Mesenchymal stem cell (in vitro differentiated cells and primary cell): ENCODE results near the gene IMPDH2.

Experiments
- DNase-seq: peaks from one replicate; pipeline ENCODE4 v3.0.0-alpha.2; 2013
- H2AFZ ChIP-seq: one replicate; pipeline ENCODE4 v1.6.1; 2013; ENCODE audit warnings: low read depth, mild to moderate bottlenecking, control low read depth, inconsistent platforms, low read length, moderate library complexity
- H2AK5ac ChIP-seq: 2 replicates; pipeline ENCODE4 v1.6.1; 2013; ENCODE audit warnings: low read length, moderate library complexity, mild to moderate bottlenecking, inconsistent platforms; ENCODE audit not compliant: severe bottlenecking
- H2BK120ac ChIP-seq: one replicate; pipeline ENCODE4 v1.6.1; 2013; ENCODE audit warnings: low read depth, mild to moderate bottlenecking, inconsistent platforms, low read length, moderate library complexity
- H2BK12ac ChIP-seq, 2 experiments: one replicate each; pipeline ENCODE4 v1.6.1; 2013; ENCODE audit warnings: inconsistent platforms in 2 of 2, low read length in 2 of 2, mild to moderate bottlenecking in 2 of 2, moderate library complexity in 2 of 2, control low read depth in 1 of 2
- H2BK15ac ChIP-seq: one replicate; pipeline ENCODE4 v1.6.1; 2013; ENCODE audit warnings: mild to moderate bottlenecking, low read depth, inconsistent platforms; ENCODE audit not compliant: poor library complexity, severe bottlenecking
- H2BK5ac ChIP-seq: 2 replicates; pipeline ENCODE4 v1.6.1; 2013; ENCODE audit warnings: low read depth, mild to moderate bottlenecking, low read length, control low read depth, inconsistent platforms; ENCODE audit not compliant: poor library complexity, severe bottlenecking
- H3K14ac ChIP-seq, 2 experiments: one replicate each; pipeline ENCODE4 v1.6.1; 2013; ENCODE audit warnings: inconsistent platforms in 2 of 2, low read length in 2 of 2, control low read depth in 1 of 2, mild to moderate bottlenecking in 1 of 2, moderate library complexity in 1 of 2
- H3K18ac ChIP-seq, 2 experiments: one replicate each; pipeline ENCODE4 v1.6.1; 2013; ENCODE audit warnings: inconsistent platforms in 2 of 2, low read length in 2 of 2, control low read depth in 1 of 2, low read depth in 1 of 2, mild to moderate bottlenecking in 1 of 2
- H3K23ac ChIP-seq, 2 experiments: one replicate each; pipeline ENCODE4 v1.6.1; 2013; ENCODE audit warnings: inconsistent platforms in 2 of 2, low read length in 2 of 2, mild to moderate bottlenecking in 2 of 2, moderate library complexity in 2 of 2, control low read depth in 1 of 2
- H3K27ac ChIP-seq: 2 replicates; pipeline ENCODE4 v1.5.1; 2013; ENCODE audit warnings: mild to moderate bottlenecking, moderate library complexity, low read length, control low read depth, inconsistent platforms; ENCODE audit not compliant: poor library complexity, severe bottlenecking
- H3K27me3 ChIP-seq, 2 experiments: 2 replicates each; pipeline versions ENCODE4 v1.6.1 to v1.7.0; 2013; ENCODE audit warnings: low read length in 2 of 2, mild to moderate bottlenecking in 2 of 2, moderate library complexity in 2 of 2, control low read depth in 1 of 2, inconsistent platforms in 1 of 2; ENCODE audit not compliant: control insufficient read depth in 1 of 2, insufficient read depth in 1 of 2
- H3K36me3 ChIP-seq, 2 experiments: 2 replicates each; pipeline versions ENCODE4 v1.6.1 to v1.7.0; 2013; ENCODE audit warnings: low read length in 2 of 2, control low read depth in 1 of 2, inconsistent platforms in 1 of 2, low read depth in 1 of 2, mild to moderate bottlenecking in 1 of 2; ENCODE audit not compliant: insufficient read depth in 2 of 2, control insufficient read depth in 1 of 2
- H3K4ac ChIP-seq, 2 experiments: one replicate each; pipeline ENCODE4 v1.6.1; 2013; ENCODE audit warnings: inconsistent platforms in 2 of 2, low read length in 2 of 2, mild to moderate bottlenecking in 2 of 2, moderate library complexity in 2 of 2, control low read depth in 1 of 2, low read depth in 1 of 2
- H3K4me1 ChIP-seq: 2 replicates; pipeline ENCODE4 v1.6.1; 2013; ENCODE audit warnings: low read depth, low read length, control low read depth; ENCODE audit not compliant: control insufficient read depth, insufficient read depth
- H3K4me2 ChIP-seq: 2 replicates; pipeline ENCODE4 v1.6.1; 2013; ENCODE audit warnings: low read length, mild to moderate bottlenecking, inconsistent platforms; ENCODE audit not compliant: poor library complexity, severe bottlenecking
- H3K4me3 ChIP-seq, 2 experiments: 2 replicates each; pipeline versions ENCODE4 v1.5.1 to v1.7.0; 2013; ENCODE audit warnings: low read length in 2 of 2, mild to moderate bottlenecking in 2 of 2, control low read depth in 1 of 2, low read depth in 1 of 2; ENCODE audit not compliant: insufficient read depth in 1 of 2
- H3K79me1 ChIP-seq: replicated peaks from 2 replicates; pipeline ENCODE4 v1.6.1; 2013; ENCODE audit warnings: mild to moderate bottlenecking, control low read depth, low read length, inconsistent platforms; ENCODE audit not compliant: poor library complexity, severe bottlenecking
- H3K9ac ChIP-seq: 2 replicates; pipeline ENCODE4 v1.7.0; 2013; ENCODE audit warnings: mild to moderate bottlenecking, low read length, moderate library complexity
- H3K9me3 ChIP-seq: 2 replicates; pipeline ENCODE4 v1.7.0; 2013; ENCODE audit warnings: mild to moderate bottlenecking, low read length; ENCODE audit not compliant: control insufficient read depth
- H4K8ac ChIP-seq: one replicate; pipeline ENCODE4 v1.6.1; 2013; ENCODE audit warnings: inconsistent platforms, mild to moderate bottlenecking, low read length, moderate library complexity
- H4K91ac ChIP-seq: one replicate; pipeline ENCODE4 v1.6.1; 2013; ENCODE audit warnings: mild to moderate bottlenecking, low read length, inconsistent platforms
- WGBS: methylation state at CpG from one replicate; pipeline ENCODE4 v1.1.7; 2013; ENCODE audit warnings: mixed read lengths; 5-methylcytosine and 5-hydroxymethylcytosine counted together

The IMPDH2 gene

DNA sequence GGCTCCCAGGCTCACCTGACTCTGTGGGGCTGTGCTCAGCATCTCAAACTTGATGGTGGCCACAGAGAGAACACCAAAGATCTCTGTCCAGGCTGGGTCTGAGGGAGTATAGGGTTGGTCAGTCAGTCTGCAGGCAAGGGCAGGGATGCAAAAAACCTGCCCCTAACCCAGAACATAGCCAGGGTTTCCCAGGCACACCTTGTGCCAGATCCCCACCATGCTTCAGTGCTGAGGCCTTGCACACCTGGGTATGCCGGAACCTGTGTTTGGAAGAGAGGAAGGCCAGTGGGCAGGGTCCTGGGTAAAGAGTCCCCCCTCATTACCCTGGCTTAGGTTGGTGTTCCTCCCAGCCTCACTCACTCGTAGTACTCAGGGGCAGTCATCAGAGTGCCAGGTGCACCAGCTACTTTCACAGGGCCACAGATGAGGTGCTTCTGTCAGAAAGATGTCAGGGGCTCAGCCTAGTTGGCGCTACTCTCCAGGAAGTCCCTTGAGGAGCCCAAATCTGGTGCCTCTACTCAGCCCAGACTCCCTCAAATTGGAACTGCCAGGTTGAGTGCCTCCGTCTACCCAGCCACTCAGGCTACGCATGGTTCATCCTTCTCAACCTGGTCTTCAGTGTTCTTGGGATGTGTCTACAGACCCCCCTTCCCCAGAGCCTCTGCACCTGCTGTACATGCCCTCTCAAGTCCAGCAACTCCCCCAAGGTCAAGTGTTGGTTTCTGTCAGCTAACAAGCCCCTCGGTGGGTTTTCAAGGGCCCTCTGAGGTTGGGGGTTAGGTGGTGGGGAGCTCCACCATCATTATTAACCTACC lies 12.6 kb downstream of the IMPDH2 start:
- H3K79me1 ChIP-seq: peaks cover 18% of the 10 kb centered on the region

DNA sequence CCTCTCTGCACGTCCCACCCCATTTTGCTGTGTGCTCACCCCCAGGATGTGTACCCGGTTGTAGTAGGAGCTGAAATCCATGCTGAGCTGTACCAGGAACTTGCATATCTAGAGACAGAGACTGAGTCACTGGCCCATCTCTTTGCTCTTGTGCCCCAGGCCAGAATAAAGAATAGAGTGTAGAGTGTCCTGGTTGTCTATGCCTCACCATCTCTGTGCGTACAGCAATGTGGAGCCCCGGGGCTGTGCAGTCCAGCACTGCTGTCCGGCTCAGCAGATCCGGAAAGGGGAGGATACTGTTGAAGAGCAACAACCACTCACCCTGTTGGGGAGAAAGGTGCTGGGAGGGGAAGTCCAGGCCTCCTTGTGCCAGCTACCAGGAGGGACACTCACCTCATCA lies 13.4 kb downstream of the IMPDH2 start:
- DNase-seq: no peak
- Histone ChIP-seq H3K4me3 (no peak overlapping the region), H3K27me3 (no peaks in the 10 kb centered on the region), H2BK12ac (no peak overlapping the region), H2AK5ac (no peak overlapping the region), H3K14ac (no peak overlapping the region), H3K23ac (no peak overlapping the region), H3K9ac (no peak overlapping the region), H4K91ac (no peak overlapping the region), H3K36me3 (peaks cover 58 to 62% of the 10 kb centered on the region in 2 experiments), H3K9me3 (no peaks in the 10 kb centered on the region), H3K4me2 (no peak overlapping the region), H3K79me1 (peaks cover 18% of the 10 kb centered on the region), H3K4ac (no peak overlapping the region), H2AFZ (no peak overlapping the region), H2BK120ac (no peak overlapping the region), H3K18ac (no peak overlapping the region), H3K4me1 (peaks cover 45% of the 10 kb centered on the region), H3K27ac (no peak overlapping the region), H4K8ac (no peak overlapping the region), H2BK5ac (no peak overlapping the region), H2BK15ac (no peak overlapping the region)
- WGBS: 98% methylated on average over 6 of the region's 6 CpGs

More for the DNA sequence above, 12.6 kb downstream of the IMPDH2 start:
- Histone ChIP-seq H2AFZ (no peak overlapping the region), H3K36me3 (peaks cover 54 to 56% of the 10 kb centered on the region in 2 experiments), H2AK5ac (peak overlapping the region; percentile 11), H2BK120ac (no peak overlapping the region), H3K4me2 (no peak overlapping the region), H3K27ac (no peak overlapping the region), H2BK12ac (no peak overlapping the region), H3K9ac (peak overlapping the region; percentile 93), H3K27me3 (no peaks in the 10 kb centered on the region), H4K91ac (no peak overlapping the region), H3K4me1 (peaks cover 45% of the 10 kb centered on the region), H3K4ac (no peak overlapping the region), H2BK5ac (no peak overlapping the region), H3K9me3 (no peaks in the 10 kb centered on the region), H4K8ac (peak overlapping the region; percentile 1), H2BK15ac (no peak overlapping the region), H3K4me3 (peak overlapping the region in 1 of 2 experiments; percentile 94), H3K14ac (no peak overlapping the region), H3K18ac (no peak overlapping the region), H3K23ac (no peak overlapping the region)
- whole genome bisulfite sequencing: 94% methylated on average over 5 of the region's 6 CpGs
- DNase-seq: no peak

DNA sequence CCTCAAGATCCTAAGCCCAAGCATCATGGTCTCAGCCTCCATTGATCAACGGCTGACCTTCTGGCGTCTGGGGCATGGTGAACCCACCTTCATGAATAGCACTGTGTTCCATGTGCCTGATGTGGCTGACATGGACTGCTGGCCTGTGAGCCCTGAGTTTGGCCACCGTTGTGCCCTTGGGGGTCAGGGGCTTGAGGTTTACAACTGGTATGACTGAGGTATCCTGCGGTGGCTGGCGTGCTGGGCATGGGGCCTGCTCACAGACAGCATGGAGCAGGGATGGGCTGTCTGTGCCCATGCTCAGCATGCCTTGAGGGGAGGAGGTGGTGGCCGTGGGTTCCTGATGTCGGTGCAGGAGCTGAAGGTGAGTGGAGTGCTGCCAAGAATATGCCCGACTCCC lies 14.1 kb downstream of the IMPDH2 start:
- H3K18ac ChIP-seq: no peak overlapping the region
- DNase-seq: no peak
- H3K79me1 ChIP-seq: peaks cover 18% of the 10 kb centered on the region
- no peak overlapping the region for H2AFZ ChIP-seq
- H3K23ac ChIP-seq: no peak overlapping the region
- no peak overlapping the region for H2BK5ac ChIP-seq
- H3K4ac ChIP-seq: no peak overlapping the region
- H3K4me2 ChIP-seq: no peak overlapping the region
- peaks cover 58 to 63% of the 10 kb centered on the region in 2 experiments for H3K36me3 ChIP-seq
- no peak overlapping the region for H2AK5ac ChIP-seq
- no peaks in the 10 kb centered on the region for H3K9me3 ChIP-seq
- H3K4me3 ChIP-seq: no peak overlapping the region
- H3K27me3 ChIP-seq: no peaks in the 10 kb centered on the region
- H3K27ac ChIP-seq: no peak overlapping the region
- H4K91ac ChIP-seq: no peak overlapping the region
- no peak overlapping the region for H4K8ac ChIP-seq
- no peak overlapping the region for H2BK120ac ChIP-seq
- H2BK15ac ChIP-seq: no peak overlapping the region
- WGBS: 93% methylated on average over 5 of the region's 8 CpGs
- no peak overlapping the region for H3K9ac ChIP-seq
- peaks cover 40% of the 10 kb centered on the region for H3K4me1 ChIP-seq
- no peak overlapping the region for H2BK12ac ChIP-seq
- H3K14ac ChIP-seq: no peak overlapping the region

- H3K4me3 ChIP-seq: no peak overlapping the region
- H3K27ac ChIP-seq: no peak overlapping the region
- no peak overlapping the region for H2BK15ac ChIP-seq
- H2BK5ac ChIP-seq: no peak overlapping the region
- no peak overlapping the region for H2BK12ac ChIP-seq
- no peak overlapping the region for H3K18ac ChIP-seq
- H4K8ac ChIP-seq: no peak overlapping the region
- H3K79me1 ChIP-seq: peaks cover 18% of the 10 kb centered on the region
- H3K4me2 ChIP-seq: no peak overlapping the region
- no peak overlapping the region for H3K9ac ChIP-seq
- H3K14ac ChIP-seq: no peak overlapping the region
- H3K4me1 ChIP-seq: peaks cover 38% of the 10 kb centered on the region
- no peaks in the 10 kb centered on the region for H3K27me3 ChIP-seq
- no peaks in the 10 kb centered on the region for H3K9me3 ChIP-seq
- H4K91ac ChIP-seq: no peak overlapping the region
- no peak overlapping the region for H3K23ac ChIP-seq
- H2AFZ ChIP-seq: no peak overlapping the region
- DNase-seq: peak; percentile 50
- no peak overlapping the region for H3K4ac ChIP-seq
- no peak overlapping the region for H2AK5ac ChIP-seq
- H3K36me3 ChIP-seq: peaks cover 61 to 64% of the 10 kb centered on the region in 2 experiments
- H2BK120ac ChIP-seq: no peak overlapping the region
- WGBS: 91% methylated on average over 23 of the region's 24 CpGs
Observed at GRCh38 chr3:49013738-49014660, 15.2 kb downstream of the IMPDH2 start.
